ENCODE data around the gene PNPLA3.

The PNPLA3 gene

DNA sequence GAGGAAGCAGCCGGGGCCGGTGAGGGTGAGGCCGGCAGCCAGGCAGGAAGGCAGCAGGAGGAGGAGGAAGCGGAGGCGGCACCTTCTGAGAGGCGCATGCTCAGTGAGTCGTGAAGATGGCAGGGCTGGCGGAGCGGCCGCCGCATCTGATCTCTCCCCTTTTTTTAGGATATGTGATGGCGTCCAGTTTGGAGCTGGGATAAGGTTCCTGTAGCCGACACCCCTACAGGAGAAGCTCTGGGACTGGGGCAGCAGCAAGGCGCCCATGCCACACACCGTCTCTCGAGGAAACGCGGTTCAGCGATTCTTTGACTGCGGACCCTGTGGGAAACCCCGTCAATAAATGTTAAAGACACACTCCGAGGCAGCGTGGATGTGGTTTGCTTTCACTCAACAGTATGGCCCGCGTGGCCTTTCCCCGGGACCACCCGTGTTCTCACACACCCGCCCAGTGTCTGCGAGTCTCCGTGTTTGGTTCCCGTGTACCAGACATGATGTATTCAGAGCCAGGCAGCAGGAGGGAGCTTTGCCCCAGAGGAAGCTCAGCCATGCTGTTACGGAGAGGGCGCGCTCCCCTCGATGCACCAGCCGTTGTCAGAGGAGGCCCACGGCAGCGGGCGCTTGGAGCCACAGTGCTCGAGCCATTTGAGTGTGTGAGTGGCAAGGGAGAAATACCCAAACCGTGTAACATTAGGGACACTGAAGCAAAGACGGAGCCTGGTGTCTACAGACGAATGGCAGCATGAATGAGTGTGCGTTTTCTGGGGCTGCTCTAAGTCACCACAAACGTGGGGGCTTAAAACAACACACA is 72.8 kb downstream of the PNPLA3 start:
- CTCF ChIA-PET, result interaction anchor here (1.0 to 8.7 kb wide), 4 partner anchors 18 to 630 kb away, joined by 3 to 328 read pairs (median 44); no protein-coding TSS in a partner anchor
- TF ChIP-seq, protein P1, sequence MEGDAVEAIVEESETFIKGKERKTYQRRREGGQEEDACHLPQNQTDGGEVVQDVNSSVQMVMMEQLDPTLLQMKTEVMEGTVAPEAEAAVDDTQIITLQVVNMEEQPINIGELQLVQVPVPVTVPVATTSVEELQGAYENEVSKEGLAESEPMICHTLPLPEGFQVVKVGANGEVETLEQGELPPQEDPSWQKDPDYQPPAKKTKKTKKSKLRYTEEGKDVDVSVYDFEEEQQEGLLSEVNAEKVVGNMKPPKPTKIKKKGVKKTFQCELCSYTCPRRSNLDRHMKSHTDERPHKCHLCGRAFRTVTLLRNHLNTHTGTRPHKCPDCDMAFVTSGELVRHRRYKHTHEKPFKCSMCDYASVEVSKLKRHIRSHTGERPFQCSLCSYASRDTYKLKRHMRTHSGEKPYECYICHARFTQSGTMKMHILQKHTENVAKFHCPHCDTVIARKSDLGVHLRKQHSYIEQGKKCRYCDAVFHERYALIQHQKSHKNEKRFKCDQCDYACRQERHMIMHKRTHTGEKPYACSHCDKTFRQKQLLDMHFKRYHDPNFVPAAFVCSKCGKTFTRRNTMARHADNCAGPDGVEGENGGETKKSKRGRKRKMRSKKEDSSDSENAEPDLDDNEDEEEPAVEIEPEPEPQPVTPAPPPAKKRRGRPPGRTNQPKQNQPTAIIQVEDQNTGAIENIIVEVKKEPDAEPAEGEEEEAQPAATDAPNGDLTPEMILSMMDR (IDR thresholded peaks at IDR 0.05; ENCODE audit: control extremely low read depth, extremely low read depth, low read depth, missing control alignments), result no peak
- POLR2A ChIA-PET, result no interaction called here
- peak; percentile 88 for DNase-seq (ENCODE audit: extremely low spot score)

DNA sequence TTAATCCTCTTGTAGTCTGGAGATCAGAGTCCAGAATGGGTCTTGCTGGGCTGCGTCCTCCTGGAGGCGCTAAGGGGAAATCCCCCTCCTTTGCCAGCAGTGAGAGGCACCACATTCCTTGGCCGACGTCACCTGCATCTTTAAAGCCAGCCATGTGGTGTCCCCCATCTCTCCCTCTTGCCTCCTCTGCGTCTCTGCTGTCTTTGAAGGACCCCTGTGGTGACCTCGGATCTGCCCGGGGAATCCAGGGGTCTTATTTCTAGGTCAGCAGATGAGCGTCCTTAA is 73.3 kb downstream of the PNPLA3 start:
- ChIA-PET CTCF (interaction anchor here (5.3 to 8.7 kb wide), 2 partner anchors 89 to 629 kb away, joined by 53 to 328 read pairs; no protein-coding TSS in a partner anchor), POLR2A (no interaction called here)
- TF ChIP-seq, protein P1 (IDR thresholded peaks at IDR 0.05; ENCODE audit: control extremely low read depth, extremely low read depth, low read depth, missing control alignments), result no peak
- no peak for DNase-seq (ENCODE audit: extremely low spot score)
